Smooth muscle cell (in vitro differentiated cells): Measurements from ENCODE around the gene ARMH1. TPM values are rescaled to one million over a fixed set of nuclear protein-coding genes. Genes with fewer than 3 reads are reported as not detected.

Experiments
- DNase-seq: peaks from one replicate; lab custom pipeline; 2025; ENCODE audit not compliant: unreplicated experiment; lab: John Stamatoyannopoulos, UW
- H2AFZ ChIP-seq: fragments of 200-600 bp; sonication (generic); 2 replicates; pipeline ENCODE4 v1.6.0; 2016; ENCODE audit warnings: antibody characterized with exemption, low read depth, mild to moderate bottlenecking
- H3F3A ChIP-seq: fragments of 200-600 bp; sonication (generic); 2 replicates; pipeline ENCODE4 v1.6.0; 2017; ENCODE audit warnings: antibody characterized with exemption, low read depth
- H3K27ac ChIP-seq: fragments of 200-600 bp; sonication (generic); 2 replicates; pipeline ENCODE4 v1.5.1; 2016; ENCODE audit warnings: low read depth, mild to moderate bottlenecking
- H3K27me3 ChIP-seq: fragments of 200-600 bp; sonication (generic); 2 replicates; pipeline ENCODE4 v1.6.1; 2016; ENCODE audit warnings: low read depth, mild to moderate bottlenecking
- H3K36me3 ChIP-seq: fragments of 200-600 bp; sonication (generic); 2 replicates; pipeline ENCODE4 v1.5.1; 2016; ENCODE audit warnings: low read depth
- H3K4me1 ChIP-seq: fragments of 200-600 bp; sonication (generic); 2 replicates; pipeline ENCODE4 v1.5.1; 2016; ENCODE audit warnings: low read depth
- H3K4me2 ChIP-seq: fragments of 200-600 bp; sonication (generic); 2 replicates; pipeline ENCODE4 v1.6.0; 2016; ENCODE audit warnings: mild to moderate bottlenecking
- H3K4me3 ChIP-seq: fragments of 200-600 bp; sonication (generic); 2 replicates; pipeline ENCODE4 v1.5.1; 2016; ENCODE audit warnings: mild to moderate bottlenecking
- H3K79me2 ChIP-seq: fragments of 200-600 bp; sonication (generic); 2 replicates; pipeline ENCODE4 v1.6.0; 2016; ENCODE audit warnings: low read depth, mild to moderate bottlenecking
- H3K9ac ChIP-seq: fragments of 200-600 bp; sonication (generic); 2 replicates; pipeline ENCODE4 v1.6.0; 2016; ENCODE audit warnings: low read depth
- H3K9me3 ChIP-seq: fragments of 200-600 bp; sonication (generic); replicated peaks from 2 replicates; pipeline ENCODE4 v1.5.1; 2016; ENCODE audit warnings: low read depth
- H4K20me1 ChIP-seq: fragments of 200-600 bp; sonication (generic); 2 replicates; pipeline ENCODE4 v1.6.0; 2016; ENCODE audit warnings: low read depth
- CTCF ChIP-seq: fragments of 200-600 bp; sonication (generic); IDR thresholded peaks from 2 replicates; pipeline ENCODE4 v1.5.1; 2017; ENCODE audit warnings: borderline replicate concordance, mild to moderate bottlenecking, antibody characterized with exemption; ENCODE audit not compliant: insufficient read depth, poor library complexity, severe bottlenecking
- WGBS: methylation state at CpG from one replicate; pipeline ENCODE4 v1.1.7; 2016; ENCODE audit warnings: low lambda C conversion rate; 5-methylcytosine and 5-hydroxymethylcytosine counted together
- polyA plus RNA-seq: library from polyadenylated mRNA; unstranded; fragments of >200 nt; fragmentation: Nextera tagmentation; extraction: Ambion mirVana; gene quantifications from 2 replicates; pipeline ENCODE4 v1.2.1, GENCODE V29; 2016
- total RNA-seq: library from RNA; depleted of rRNA; stranded (reverse); fragments of >200 nt; gene quantifications from 2 replicates; pipeline ENCODE4 v1.2.3, GENCODE V29; 2014

The ARMH1 gene
- total and polyA plus RNA-seq, 2 experiments from 2014 or later = 1.5 to 8.3 TPM

DNA sequence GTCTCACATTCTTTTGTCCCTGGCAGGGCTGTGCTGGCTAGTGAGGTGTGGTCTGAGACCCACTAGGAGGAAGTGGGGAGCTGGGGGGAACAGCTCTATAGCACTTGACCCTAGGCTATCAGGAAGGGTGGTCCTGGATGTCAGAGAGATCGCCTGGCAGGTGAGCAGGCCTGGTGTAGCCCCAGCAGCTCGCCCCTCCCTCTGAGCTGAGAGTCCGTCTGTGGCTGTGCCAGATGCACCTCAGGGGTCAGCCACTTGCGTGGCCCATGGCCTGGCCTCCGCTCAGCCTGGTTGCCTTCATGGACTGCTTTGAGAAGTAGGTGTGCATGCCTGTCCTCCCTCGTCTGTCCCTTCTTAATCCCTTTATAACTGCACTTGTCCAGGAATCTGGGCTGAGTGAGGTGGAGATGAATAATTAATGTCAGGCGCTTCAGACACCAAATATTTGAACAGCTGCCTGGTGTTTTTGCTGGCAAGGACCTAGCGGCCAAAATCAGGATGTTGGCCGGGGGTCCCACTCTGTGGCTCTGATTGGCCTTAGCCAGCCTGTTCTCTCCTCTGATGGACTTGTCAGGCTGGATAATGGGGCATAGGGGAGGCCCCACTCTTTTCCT, 30.7 kb upstream of the ARMH1 start:
- Histone ChIP-seq H3F3A (no peaks in the 10 kb centered on the region), H4K20me1 (peaks cover 18% of the 10 kb centered on the region), H3K9ac (no peak overlapping the region), H3K9me3 (no peaks in the 10 kb centered on the region), H3K4me1 (no peaks in the 10 kb centered on the region), H3K4me3 (no peak overlapping the region), H3K27me3 (no peaks in the 10 kb centered on the region), H3K36me3 (peaks cover 3% of the 10 kb centered on the region), H2AFZ (no peak overlapping the region), H3K79me2 (no peaks in the 10 kb centered on the region), H3K4me2 (no peak overlapping the region), H3K27ac (no peak overlapping the region)
- 93% methylated on average over 9 of the region's 9 CpGs for WGBS
- no peak for TF ChIP-seq CTCF
- DNase-seq = no peak

GRCh38 chr1:44644806-44645205, 29.7 kb upstream of the ARMH1 start:
- Histone ChIP-seq H3K27ac (no peak overlapping the region), H3K9me3 (no peaks in the 10 kb centered on the region), H3K36me3 (peaks cover 3% of the 10 kb centered on the region), H4K20me1 (peaks cover 18% of the 10 kb centered on the region), H3K4me2 (no peak overlapping the region), H3K27me3 (no peaks in the 10 kb centered on the region), H3K4me3 (no peak overlapping the region), H2AFZ (no peak overlapping the region), H3K4me1 (peaks cover 2% of the 10 kb centered on the region), H3K9ac (no peak overlapping the region), H3K79me2 (no peaks in the 10 kb centered on the region), H3F3A (no peaks in the 10 kb centered on the region)
- no peak for DNase-seq
- 92% methylated on average over 7 of the region's 7 CpGs for WGBS
- no peak for TF ChIP-seq CTCF

DNA sequence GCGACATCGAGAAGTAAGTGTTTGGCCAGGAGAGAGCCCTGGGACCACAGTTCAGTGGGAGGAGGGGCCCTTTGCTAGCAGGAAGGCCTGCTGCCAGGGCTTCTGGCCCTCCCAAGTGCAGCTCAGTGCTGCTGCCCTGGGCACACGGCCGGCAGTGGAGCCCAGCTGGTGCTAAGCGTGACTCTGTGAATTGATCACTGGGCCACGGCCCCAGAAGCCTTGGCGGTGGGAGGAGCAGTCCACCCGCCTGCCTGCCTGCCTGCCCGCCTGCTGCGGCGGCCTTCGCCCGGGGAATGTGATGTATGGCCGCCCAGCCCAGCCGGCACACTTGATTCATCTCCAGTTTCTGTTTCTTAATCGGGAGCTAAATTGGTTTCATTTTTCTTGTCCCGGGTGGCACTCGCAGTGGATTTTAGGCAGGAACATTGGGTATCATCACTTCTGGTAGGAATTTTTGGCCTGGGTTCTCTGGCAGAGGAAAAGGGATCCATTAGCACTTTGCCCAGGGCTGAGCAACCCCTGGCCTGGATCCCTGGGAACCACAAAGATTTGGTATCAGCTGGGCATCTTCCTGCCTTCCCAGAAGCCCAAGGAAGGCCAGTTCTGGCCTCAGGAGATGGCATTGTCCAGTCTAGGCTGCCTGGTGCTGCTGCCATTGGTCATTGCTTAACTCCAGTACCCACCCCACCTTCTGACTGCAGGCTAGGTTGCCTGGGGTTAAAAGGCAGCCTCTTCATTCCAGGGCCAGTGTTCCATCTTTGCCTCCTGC, 28.9 kb upstream of the ARMH1 start:
- no peaks in the 10 kb centered on the region for H3K9me3 ChIP-seq
- peaks cover 4% of the 10 kb centered on the region for H3K4me1 ChIP-seq
- TF ChIP-seq CTCF = no peak
- no peak overlapping the region for H3K4me3 ChIP-seq
- no peaks in the 10 kb centered on the region for H3F3A ChIP-seq
- DNase-seq = no peak
- H3K9ac ChIP-seq = no peak overlapping the region
- H3K36me3 ChIP-seq = peaks cover 3% of the 10 kb centered on the region
- no peak overlapping the region for H2AFZ ChIP-seq
- peaks cover 18% of the 10 kb centered on the region for H4K20me1 ChIP-seq
- no peaks in the 10 kb centered on the region for H3K79me2 ChIP-seq
- whole genome bisulfite sequencing = 92% methylated on average over 18 of the region's 18 CpGs
- H3K27me3 ChIP-seq = no peaks in the 10 kb centered on the region
- no peak overlapping the region for H3K4me2 ChIP-seq
- no peak overlapping the region for H3K27ac ChIP-seq
